ENCODE measurements around the gene RAD18. TPM values are rescaled to one million over a fixed set of nuclear protein-coding genes. Genes with fewer than 3 reads are reported as not detected.

Gene RAD18
- total and polyA plus RNA-seq, 9 of the 15 experiments (the other 6 are each of a cell fraction or from before 2014, with no cell fraction given) = 19.2 to 49.4 (median 34.4) TPM

DNA sequence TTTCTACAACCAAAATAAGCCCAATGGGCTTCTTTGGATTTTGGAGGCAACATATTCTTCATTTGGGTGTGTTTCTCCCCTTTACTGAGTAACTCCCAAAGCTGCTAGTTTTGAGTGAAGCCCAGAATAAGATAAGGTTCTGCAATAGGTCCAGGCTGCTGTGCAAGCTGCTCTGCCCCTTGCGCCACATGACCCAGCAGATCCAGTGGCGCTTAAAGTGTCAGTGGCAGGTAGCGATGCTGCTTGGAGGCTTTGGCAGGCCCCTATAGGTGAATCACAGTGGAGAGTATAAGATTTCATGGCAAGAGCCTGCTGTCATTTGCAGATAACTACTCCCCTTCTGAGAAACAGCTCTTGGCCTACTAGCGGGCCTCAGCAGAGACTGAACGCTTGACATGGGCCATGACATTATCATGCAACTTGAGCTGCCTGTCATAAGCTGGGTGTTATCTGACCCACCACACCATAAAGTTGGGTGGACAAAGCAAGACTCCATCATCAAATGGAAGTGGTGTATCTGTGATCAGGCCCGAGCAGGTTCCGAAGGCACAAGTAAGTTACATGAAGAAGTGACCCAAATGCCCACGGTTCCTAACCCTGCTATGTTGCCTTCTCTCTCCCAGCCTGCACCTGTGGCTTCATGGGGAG, 105.4 kb downstream of the RAD18 start:
- Histone ChIP-seq H3K9me3 (replicated peaks; ENCODE audit: control insufficient read depth, insufficient read depth, low read depth, low read length) (no peaks in the 10 kb centered on the region), H2AFZ (ENCODE audit: low read depth, low read length) (no peak overlapping the region), H3K36me3 (ENCODE audit: control insufficient read depth, insufficient read depth, low read length) (peaks cover 5% of the 10 kb centered on the region; the same call in 1 of the 3 replicates), H4K20me1 (replicated peaks; ENCODE audit: control insufficient read depth, insufficient read depth, low read length) (peaks cover 29% of the 10 kb centered on the region), H3K27ac (ENCODE audit: extremely low read depth, low read depth, low read length) (no peak overlapping the region), H3K4me3 (no peak overlapping the region), H3K4me1 (replicated peaks in 1 of 2; ENCODE audit: control insufficient read depth in 2 of 2, insufficient read depth in 2 of 2, low read length in 2 of 2) (peaks cover 10 to 14% of the 10 kb centered on the region in 2 experiments), H3K79me2 (ENCODE audit: control insufficient read depth, insufficient read depth, low read length) (no peaks in the 10 kb centered on the region), H3K4me2 (ENCODE audit: insufficient read depth, low read length) (peak overlapping the region; percentile 22; the same call in 1 of the 2 replicates), H3K9ac (ENCODE audit: insufficient read depth in 1 of 2, low read depth in 2 of 2, low read length in 2 of 2) (no peak overlapping the region), H3K27me3 (ENCODE audit: control insufficient read depth in 2 of 2, insufficient read depth in 2 of 2, low read length in 2 of 2) (no peaks in the 10 kb centered on the region), H3K9me1 (ENCODE audit: control insufficient read depth, insufficient read depth, low read length) (peaks cover 4% of the 10 kb centered on the region)
- ChIA-PET POLR2A (interaction anchor here (0.6 to 1.1 kb wide), 4 partner anchors 10 to 1066 kb away, joined by 3 read pairs; no protein-coding TSS in a partner anchor), CTCF (ENCODE audit: low intra/inter-chr PET ratio) (interaction anchor here (1.0 kb wide), 1 partner anchor 89 kb away, joined by 4 read pairs; the partner anchor contains the start of gene OXTR)
- intact Hi-C loops (cut with micrococcal nuclease) (no loop called here), in situ Hi-C loops (cut with MboI) (no loop called here)
- BruUV-seq (replicated peaks) = no TSS peak
- FAIRE-seq (peak; percentile 99), DNase-seq (ENCODE audit: extremely low read depth in 1 of 4, low spot score in 3 of 4) (peak; percentile 45 to 93 (median 68)), ATAC-seq (peak; percentile 99)
- WGBS (ENCODE audit: insufficient coverage, low coverage, missing lambda C conversion rate) = 2% methylated on average over 8 of the region's 8 CpGs
- TF ChIP-seq KLF13 (tag; IDR thresholded peaks at IDR 0.05; ENCODE audit: borderline replicate concordance, low read depth) (no peak), ETV6 (IDR thresholded peaks at IDR 0.05; ENCODE audit: borderline replicate concordance in 1 of 2, low read depth in 2 of 2, low read length in 1 of 2) (no peak), ETV6 (CRISPR knock-in tag; IDR thresholded peaks at IDR 0.05; ENCODE audit: borderline replicate concordance) (no peak), ILF3 (IDR thresholded peaks at IDR 0.05; ENCODE audit: borderline replicate concordance) (no peak), ATF6 (CRISPR knock-in tag; IDR thresholded peaks at IDR 0.05) (no peak), HDAC1 (IDR thresholded peaks at IDR 0.05) (peak; percentile 80 to 99), ZNF644 (tag; IDR thresholded peaks at IDR 0.05; ENCODE audit: low read depth) (peak; percentile 55; the same call in 1 of the 2 replicates), ZFX (CRISPR knock-in tag; IDR thresholded peaks at IDR 0.05) (peak; percentile 61), POU5F1 (IDR thresholded peaks at IDR 0.05; ENCODE audit: borderline replicate concordance, low read depth, low read length, partially characterized antibody) (no peak), MAFK (IDR thresholded peaks at IDR 0.05; ENCODE audit: low read length) (no peak), ZNF699 (CRISPR knock-in tag; IDR thresholded peaks at IDR 0.05; ENCODE audit: insufficient replicate concordance) (no peak), FOXK1 (CRISPR knock-in tag; IDR thresholded peaks at IDR 0.05; ENCODE audit: borderline replicate concordance) (no peak)
- TF ChIP-seq, protein P1, sequence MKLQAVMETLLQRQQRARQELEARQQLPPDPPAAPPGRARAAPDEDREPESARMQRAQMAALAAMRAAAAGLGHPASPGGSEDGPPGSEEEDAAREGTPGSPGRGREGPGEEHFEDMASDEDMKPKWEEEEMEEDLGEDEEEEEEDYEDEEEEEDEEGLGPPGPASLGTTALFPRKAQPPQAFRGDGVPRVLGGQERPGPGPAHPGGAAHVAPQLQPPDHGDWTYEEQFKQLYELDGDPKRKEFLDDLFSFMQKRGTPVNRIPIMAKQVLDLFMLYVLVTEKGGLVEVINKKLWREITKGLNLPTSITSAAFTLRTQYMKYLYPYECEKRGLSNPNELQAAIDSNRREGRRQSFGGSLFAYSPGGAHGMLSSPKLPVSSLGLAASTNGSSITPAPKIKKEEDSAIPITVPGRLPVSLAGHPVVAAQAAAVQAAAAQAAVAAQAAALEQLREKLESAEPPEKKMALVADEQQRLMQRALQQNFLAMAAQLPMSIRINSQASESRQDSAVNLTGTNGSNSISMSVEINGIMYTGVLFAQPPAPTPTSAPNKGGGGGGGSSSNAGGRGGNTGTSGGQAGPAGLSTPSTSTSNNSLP (IDR thresholded peaks at IDR 0.05; ENCODE audit: borderline replicate concordance, low read depth, low read length) = peak; percentile 59; the same call in 1 of the 2 replicates
- TF ChIP-seq, protein P2, sequence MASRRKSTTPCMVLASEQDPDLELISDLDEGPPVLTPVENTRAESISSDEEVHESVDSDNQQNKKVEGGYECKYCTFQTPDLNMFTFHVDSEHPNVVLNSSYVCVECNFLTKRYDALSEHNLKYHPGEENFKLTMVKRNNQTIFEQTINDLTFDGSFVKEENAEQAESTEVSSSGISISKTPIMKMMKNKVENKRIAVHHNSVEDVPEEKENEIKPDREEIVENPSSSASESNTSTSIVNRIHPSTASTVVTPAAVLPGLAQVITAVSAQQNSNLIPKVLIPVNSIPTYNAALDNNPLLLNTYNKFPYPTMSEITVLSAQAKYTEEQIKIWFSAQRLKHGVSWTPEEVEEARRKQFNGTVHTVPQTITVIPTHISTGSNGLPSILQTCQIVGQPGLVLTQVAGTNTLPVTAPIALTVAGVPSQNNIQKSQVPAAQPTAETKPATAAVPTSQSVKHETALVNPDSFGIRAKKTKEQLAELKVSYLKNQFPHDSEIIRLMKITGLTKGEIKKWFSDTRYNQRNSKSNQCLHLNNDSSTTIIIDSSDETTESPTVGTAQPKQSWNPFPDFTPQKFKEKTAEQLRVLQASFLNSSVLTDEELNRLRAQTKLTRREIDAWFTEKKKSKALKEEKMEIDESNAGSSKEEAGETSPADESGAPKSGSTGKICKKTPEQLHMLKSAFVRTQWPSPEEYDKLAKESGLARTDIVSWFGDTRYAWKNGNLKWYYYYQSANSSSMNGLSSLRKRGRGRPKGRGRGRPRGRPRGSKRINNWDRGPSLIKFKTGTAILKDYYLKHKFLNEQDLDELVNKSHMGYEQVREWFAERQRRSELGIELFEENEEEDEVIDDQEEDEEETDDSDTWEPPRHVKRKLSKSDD (conservative IDR thresholded peaks at IDR 0.05; ENCODE audit: low read length) = no peak
